Measurements from ENCODE around the gene COL18A1. TPM values are rescaled to one million over a fixed set of nuclear protein-coding genes. Genes with fewer than 3 reads are reported as not detected.

COL18A1 gene
- total RNA-seq, 1 experiment from 2014 or later: 72.9 TPM

DNA sequence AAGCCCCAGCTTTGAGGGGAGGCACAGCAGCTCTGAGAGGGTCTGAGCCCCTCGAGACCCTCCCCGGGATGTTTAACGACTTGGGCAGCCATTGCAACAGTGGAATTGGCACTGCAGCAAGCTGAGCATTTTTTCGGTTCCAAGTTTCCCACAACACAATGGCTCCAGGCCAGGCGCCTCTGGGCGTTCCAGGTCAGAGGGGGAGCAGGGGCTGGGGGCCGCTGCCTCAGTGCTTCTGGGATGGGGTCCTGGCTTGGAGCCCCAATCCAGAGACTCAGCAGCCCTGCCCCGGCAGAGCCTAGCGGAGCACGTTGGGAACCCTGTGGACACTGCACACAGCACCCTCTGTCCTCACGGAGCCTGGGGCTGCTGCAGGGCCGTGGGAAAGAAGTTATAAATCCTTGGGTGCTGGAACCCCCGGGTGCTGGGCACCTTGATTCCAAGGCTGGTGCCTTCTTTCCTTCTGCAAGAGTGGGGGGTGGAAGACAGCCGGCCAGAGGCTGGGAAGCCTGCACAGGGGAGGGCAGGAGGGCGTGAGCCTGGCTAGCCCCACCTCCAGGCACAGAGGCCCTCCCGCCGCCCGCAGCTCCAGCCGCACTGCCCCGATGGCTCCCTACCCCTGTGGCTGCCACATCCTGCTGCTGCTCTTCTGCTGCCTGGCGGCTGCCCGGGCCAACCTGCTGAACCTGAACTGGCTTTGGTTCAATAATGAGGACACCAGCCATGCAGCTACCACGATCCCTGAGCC is 50.1 kb downstream of the COL18A1 start:
- DNase-seq (ENCODE audit: low spot score): peak; percentile 77

DNA sequence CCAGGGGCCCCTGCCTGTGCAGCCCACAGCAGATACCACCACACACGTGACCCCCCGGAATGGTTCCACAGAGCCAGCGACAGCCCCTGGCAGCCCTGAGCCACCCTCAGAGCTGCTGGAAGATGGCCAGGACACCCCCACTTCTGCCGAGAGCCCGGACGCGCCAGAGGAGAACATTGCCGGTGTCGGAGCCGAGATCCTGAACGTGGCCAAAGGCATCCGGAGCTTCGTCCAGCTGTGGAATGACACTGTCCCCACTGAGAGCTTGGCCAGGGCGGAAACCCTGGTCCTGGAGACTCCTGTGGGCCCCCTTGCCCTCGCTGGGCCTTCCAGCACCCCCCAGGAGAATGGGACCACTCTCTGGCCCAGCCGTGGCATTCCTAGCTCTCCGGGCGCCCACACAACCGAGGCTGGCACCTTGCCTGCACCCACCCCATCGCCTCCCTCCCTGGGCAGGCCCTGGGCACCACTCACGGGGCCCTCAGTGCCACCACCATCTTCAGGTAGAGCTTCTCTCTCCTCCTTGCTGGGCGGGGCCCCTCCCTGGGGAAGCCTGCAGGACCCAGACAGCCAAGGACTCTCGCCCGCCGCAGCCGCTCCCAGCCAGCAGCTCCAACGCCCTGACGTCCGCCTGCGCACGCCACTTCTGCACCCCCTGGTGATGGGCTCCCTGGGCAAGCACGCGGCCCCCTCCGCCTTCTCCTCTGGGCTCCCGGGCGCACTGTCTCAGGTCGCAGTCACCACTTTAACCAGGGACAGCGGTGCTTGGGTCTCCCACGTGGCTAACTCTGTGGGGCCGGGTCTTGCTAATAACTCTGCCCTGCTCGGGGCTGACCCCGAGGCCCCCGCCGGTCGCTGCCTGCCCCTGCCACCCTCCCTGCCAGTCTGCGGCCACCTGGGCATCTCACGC is 51.0 kb downstream of the COL18A1 start:
- no peak for DNase-seq (ENCODE audit: low spot score)

DNA sequence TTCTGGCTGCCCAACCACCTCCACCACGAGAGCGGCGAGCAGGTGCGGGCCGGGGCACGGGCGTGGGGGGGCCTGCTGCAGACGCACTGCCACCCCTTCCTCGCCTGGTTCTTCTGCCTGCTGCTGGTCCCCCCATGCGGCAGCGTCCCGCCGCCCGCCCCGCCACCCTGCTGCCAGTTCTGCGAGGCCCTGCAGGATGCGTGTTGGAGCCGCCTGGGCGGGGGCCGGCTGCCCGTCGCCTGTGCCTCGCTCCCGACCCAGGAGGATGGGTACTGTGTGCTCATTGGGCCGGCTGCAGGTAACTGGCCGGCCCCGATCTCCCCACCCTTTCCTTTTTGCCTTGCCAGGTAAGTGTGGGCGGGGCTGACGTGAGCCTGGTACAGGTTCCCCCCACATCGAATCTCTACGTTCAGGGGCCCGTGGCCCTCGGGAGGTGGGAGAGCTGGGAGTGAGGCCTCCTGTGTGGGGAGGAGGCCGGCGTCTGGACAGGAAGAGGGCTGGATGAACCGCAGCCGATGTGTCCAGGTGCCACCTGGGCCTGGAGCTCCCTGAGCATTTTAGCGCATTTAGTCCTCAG is 51.7 kb downstream of the COL18A1 start:
- DNase-seq (ENCODE audit: low spot score): no peak

DNA sequence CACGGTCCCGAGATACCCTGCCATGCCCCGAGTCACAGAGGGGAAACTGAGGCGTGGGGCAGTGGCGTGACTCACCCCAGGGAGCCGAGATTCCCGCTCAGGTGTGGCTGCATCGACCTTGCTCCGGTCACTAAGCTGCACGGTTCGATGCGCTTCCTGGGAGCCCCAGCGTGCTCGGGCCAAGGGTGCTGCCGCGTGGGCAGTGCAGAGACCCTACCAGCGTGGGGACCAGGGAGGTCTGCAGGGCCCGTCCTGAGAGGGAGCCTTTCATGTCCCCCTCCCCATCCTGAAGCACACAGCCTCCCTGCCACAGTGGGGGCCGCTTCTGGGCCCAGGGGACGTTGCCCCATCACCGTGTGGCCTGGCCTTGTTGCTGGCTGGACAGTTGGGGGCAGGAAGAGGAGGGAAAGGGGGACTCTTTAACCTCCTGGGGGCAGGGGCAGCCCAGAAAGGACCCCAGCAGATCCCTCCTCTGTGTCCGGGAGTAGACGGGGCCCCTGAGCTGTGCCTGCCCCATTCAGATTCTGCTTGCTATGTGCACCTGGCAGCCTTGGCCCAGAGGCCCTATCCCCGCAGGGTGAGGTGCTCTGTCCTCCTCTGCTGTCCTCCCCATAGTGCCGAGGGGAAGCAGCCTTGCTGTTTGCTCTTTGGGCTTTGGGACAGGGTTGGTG is 52.3 kb downstream of the COL18A1 start:
- no peak for DNase-seq (ENCODE audit: low spot score)

DNA sequence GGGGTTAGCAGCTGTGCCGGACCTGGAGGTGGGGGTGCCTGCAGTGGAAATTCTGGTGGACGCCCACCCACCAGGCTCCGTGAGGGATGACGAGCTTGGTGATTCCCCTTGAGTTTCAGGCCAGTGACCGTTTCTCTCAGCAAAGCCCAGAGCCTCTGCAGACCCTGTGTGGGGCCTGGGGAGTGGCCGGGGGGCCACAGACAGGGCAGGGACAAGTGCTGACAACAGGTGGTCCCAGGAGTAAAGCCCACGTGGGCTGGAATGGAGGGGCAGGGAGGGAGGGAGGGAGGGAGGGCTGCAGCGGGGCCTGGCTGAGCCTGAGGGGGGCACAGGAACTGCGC is 52.8 kb downstream of the COL18A1 start:
- no peak for DNase-seq (ENCODE audit: low spot score)

DNA sequence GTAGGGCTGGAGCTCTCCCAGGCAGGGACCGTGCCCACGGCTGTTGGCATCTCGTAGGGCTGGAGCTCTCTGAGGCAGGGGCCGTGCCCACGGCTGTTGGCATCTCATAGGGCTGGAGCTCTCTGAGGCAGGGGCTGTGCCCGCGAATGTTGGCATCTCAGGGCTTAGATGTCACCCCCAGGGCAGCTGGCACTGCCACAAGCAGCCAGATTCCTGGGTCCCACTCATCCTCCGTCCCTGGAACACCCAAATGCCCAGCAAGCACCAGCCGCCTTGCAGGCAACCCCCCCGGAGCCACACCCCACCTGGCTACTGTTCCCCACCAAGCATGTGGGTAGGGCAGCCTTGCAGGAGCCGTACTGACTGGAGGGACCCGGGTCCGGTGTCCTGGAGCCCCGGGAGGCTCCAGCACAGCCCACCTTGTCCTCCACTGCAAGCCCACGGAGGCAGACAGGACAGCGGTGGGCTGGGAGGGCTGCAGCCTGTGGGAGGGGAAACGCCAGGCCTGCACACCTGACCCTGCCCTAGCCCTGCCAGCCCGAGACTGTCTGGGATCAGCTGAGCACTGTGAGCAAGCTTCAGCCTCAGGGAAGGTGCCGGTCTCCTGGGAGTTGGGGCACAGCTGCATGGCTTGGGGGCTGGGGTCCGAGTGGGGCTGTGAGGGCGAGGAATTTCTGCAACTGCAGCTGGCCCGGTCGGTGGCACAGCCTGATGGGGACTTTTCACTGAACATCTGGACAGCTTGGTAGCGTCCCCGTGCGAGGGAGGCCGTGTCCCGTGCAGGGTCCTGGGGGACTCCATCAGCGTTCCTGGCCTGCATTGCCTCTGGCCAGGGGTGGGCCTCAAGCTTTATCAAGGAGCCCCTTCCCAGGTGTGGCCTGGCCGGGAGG is 53.6 kb downstream of the COL18A1 start:
- DNase-seq (ENCODE audit: low spot score): no peak

DNA sequence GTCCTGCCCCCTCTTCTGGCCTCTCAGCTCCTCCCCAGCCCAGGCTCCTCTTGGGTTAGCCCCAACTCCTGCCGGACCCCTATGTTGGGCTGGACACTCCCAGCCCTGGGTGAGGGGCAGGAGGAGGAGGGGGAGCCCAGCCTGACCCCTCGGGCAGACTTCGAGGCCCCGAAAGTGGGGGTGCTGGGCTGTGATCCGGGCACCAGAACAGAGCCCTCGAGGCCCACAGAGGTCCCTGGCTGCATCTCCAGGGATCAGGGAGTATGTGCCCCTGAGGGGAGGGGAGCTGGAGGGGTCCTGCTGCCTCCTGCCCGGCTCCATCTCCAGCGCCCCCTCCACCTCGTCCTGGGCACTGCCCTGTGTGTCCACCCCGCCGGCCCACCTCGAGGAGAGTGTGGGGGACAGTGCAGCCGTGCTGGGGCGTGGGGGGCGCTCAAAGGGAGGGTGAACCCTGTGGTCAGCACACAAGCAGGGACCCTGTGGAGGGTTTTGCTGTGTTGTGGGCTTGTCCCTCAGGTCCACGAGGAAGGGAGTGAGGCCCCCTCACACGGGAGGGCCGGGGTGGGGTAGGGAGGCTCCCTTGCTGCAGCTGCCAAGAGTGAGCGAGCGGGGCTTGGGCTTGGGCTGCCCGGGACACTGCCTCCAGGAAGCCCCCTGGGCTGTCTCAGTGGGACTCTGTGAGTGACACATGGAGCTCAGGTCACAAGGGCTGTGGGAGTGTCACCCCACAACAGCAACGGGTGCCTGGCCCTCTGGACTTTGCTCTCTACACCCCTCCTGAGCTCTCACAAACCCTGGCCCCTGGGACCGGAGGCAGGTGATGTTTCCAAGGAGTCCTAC is 54.4 kb downstream of the COL18A1 start:
- DNase-seq (ENCODE audit: low spot score): no peak

DNA sequence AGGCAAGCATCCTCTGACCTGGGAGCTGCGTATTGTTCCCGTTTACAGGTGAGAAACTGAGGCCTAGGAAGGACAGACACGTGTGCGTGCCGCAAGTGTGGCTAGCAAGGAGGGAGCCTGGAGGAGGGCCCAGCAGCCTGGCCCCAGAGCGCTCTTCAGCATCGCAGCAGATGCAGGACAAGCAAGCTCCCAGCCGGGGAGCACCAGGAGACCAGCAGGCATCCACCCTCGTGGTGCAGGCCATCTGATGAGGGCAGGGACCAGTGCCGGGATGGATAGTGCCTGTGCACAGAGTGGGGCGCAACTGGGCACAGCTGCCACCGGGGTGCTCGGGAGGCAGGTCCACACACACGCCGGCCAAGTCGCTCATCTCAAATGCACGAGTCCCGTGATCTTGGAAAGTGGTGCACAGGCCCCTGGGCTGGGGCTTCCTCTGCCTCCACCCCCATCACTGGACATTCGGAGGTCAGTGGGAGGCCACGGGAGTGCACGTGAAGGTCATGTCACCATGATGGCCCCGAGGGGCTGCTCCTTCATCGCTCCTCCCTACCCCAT is 55.1 kb downstream of the COL18A1 start:
- DNase-seq (ENCODE audit: low spot score): peak; percentile 11

DNA sequence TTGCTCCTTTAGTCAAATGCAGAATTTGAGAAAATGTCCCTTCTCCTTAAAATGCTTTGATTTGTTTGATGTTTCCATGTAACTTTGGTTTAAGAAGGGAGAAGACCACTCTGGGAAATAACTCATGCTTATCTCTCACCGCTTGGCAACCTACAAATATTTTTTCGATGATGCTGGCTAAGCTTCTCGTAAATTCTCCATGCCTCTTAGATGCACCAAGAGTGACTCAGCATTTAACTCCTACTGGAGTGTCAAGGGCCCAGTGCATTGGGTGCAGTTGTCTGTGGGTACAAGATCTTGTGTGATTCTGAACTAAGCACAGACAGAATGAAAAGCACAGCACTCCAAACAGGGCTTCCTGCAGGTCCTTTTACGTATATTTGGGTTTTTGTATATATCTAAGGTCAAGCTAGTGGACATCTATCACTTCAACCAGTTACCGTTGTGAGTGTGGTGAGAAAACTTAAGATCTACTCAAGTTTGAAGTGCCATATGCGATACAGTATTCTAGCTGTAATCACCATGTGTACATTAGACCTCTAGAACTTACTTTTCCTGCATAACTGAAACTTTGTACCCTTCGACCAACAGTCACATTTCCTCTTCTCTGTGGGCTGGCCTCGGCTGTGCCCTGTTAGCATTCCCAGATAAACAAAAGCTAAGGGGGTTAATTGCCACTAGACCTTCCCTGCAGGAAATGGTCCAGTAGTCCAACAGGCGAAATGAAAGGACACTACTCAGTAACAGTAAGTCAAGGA is 55.8 kb downstream of the COL18A1 start:
- peak; percentile 89 for DNase-seq (ENCODE audit: low spot score)

DNA sequence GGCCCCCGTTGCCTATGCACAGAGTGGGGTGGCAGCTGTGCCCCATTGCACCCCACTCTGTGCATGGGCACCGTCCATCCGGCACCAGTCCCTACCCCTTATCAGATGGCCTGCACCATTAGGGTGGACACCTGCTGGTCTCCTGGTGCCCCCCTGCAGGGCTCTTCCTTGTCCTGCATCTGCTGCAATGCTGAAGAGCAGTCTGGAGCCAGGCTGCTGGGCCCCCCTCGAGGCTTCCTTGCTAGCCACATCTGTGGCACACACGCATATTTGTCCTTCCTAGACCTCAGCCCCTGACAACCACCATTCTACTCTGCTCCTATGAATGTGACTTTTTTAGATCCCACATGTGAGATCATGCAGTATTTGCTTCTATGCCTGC is 56.4 kb downstream of the COL18A1 start:
- no peak for DNase-seq (ENCODE audit: low spot score)

DNA sequence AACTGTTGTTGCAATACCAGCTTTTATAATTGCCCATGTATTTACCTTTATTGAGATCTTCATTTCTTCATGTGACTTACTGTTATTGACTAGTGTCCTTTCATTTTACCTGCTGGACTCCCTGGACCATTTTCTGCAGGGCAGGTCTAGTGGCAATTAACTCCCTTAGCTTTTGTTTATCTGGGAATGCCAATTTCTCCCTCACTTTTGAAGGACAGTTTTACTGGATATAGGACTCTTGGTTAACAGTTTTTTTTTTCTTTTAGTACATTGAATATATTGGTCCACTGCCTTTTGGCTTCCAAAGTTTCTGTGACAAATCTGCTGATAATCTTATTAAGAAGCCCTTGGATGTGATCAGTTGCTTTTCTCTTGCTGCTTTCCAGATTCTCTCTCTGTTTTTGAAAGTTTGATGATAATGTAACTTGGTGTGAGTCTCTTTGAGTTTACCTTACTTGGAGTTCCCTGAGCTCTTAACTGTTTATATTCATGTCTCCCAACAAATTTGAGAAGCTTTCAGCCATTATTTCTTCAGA is 56.9 kb downstream of the COL18A1 start:
- DNase-seq (ENCODE audit: low spot score): no peak

DNA sequence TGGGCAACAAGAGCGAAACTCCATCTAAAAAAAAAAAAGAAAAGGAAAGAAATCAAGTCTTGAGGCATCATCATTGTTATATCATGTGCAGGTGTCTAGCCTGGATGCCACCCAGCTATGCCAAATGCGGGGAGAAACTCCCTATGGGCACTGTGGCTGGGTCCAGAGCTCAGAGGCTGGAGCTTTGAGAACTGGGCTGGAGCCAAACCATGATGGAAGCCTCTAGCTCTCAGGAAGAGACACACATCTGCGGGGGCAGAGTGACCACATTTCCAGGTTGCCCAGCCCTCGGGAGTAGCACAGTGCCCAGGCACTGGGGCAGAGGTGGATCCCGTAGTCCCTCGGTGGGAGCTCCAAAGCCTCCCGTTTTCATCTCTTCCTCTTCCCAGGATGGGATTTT is 58.9 kb downstream of the COL18A1 start:
- no peak for DNase-seq (ENCODE audit: low spot score)

DNA sequence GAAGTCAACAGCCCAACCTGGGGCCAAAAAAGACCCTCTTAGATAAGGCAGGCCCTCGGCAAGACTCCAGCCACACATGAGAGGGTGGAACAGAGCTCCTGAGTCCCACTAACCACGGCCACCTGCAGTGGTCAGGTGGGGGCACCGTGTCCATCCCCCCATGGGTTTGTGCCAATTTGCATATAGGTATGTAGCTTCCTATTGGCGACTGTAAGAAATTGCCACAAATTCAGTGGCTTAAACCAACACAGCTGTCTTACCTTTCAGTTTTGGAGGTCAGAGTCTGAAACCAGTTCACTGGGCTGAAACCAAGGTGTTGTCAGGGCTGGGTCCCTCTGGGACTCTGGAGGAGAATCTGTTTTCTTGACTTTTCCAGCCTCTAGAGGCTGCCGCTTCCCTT is 59.3 kb downstream of the COL18A1 start:
- DNase-seq (ENCODE audit: low spot score): no peak

DNA sequence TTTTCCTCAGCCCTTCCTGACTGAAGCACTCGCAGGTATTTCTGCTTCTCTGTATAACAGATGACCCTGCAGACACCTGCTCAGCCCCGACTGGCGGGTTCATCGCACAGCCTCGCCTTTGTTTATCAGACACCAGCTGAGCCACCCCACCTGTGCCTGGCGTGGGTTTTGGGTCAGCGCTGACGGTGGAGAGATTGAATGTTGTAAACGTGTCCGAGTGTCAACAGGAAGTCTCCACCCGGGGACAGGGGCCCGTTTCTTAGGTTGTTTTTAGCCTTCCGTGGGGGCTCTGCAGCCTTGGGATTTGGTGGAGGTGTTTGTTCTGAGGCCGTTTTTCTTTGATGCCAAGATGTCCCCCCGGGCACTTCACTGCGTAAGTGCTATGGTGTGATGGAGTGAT is 60.1 kb downstream of the COL18A1 start:
- no peak for DNase-seq (ENCODE audit: low spot score)

DNA sequence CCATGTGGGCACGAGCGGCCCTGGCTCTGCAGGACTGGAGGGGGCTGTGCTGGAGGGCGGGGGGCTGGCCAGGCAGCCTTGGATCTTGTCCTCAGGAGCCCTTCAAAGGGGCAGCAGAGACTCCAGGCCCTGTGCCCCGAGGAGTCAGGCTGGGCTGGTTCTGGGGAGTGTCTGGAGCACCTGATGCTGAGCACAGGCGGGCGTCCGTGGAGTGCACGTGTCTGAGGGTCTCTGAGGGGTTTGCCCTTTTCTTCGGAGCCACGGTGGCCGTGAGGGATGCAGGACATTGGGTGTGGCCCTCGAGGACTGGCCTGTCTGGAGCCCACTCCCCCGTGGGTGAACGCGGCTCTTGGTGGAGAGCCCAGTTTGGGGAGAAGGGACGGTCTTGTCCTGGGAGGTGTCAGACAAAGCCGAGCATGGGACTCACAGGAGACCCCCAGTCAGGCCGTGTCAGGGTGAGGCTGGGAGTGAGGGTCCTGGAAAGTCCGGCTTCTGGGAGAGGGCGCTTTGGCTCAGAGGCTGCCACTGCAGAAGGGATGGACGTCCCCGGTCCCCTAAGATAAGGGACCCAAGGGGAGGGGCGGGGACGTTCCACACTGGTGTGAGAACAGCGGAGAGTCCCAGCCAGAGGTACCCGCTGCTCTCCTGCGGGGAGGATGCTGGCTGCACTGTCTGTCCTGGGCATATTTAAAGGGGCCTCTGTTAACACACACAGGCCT is 60.8 kb downstream of the COL18A1 start:
- DNase-seq (ENCODE audit: low spot score): no peak

DNA sequence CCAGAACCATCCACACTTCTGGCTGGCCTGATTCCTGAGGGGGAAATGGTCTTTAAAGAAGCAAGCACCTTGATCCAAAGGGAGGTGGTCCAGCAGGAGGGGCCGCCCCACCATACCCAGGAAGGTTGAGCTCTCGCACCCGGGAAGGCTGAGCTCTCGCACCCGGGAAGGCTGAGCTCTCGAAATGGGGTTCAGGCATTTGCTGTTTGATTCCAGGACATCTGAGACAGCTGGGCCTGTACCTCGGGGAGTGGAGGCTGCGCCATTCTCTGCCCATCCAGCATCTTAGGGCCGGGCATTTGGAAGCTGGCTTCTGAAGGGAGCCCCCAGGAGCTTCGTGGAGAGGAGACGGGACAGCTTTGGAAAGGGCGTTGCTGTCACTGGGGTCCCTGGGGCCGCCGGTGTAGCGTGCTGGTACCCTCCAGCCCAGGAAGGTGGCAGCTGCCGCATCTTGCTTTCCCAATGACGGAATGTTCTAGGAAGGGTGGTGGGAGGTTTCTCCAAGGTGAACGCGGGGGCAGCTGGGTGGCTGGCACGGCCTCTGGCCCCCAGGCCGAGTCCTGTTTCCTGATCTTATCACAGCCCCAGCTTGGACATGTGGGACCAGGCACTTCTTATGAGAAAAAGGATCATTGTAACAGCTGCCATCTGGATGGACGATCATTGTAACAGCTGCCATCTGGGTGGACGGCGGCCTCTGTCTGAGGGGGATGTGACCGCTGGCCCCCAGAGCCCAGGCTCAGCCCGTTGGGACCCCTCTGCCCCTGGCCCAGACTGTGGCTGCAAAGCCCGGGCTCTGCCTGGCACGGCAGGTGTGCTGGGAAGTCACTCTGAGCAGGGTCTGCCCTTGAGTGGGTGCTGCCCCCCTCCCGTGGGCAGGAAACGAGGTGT is 61.6 kb downstream of the COL18A1 start:
- no peak for DNase-seq (ENCODE audit: low spot score)

DNA sequence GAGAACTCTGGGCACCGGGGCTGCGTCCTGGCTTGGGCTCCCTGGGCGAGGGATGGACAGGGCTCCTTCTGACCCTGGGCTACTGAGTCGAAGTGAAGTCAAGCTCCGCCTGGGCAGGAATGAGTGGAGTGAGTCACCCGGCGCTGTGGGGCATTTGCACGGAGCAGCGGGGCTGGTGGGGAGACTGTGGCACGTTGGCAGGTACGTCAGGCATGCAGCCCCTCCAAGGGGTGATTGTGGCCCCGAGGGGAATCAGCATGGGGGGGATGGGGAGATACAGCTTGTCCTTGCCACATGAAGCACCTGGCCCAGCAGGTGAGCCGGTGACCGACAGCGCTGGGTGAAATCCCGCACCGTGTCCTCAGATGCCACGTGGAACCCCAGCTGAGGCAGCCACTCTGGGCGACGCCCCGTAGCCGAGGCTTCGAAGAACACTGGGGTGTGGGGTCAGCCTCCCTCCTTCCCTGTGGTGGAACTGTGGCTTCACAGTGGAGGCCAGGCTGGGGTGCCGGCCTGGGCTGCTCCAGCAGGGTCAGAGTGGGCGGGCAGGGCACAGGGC is 62.3 kb downstream of the COL18A1 start:
- DNase-seq (ENCODE audit: low spot score): peak; percentile 63

All from A172 (cell line).